MG63 (cell line): ENCODE data around the gene EDAR. TPM values are rescaled to one million over a fixed set of nuclear protein-coding genes. Genes with fewer than 3 reads are reported as not detected.

Experiments used
- DNase-seq: peaks from one replicate; pipeline ENCODE4 v3.0.0-alpha.2; 2020
- H3K27me3 ChIP-seq: fragments of 250-450 bp; sonication (Bioruptor Pico); 2 replicates; pipeline ENCODE4 v1.5.1; 2020; ENCODE audit warnings: mild to moderate bottlenecking, moderate library complexity
- H3K36me3 ChIP-seq: fragments of 250-450 bp; sonication (Bioruptor Pico); 2 replicates; pipeline ENCODE4 v1.5.1; 2020; ENCODE audit warnings: mild to moderate bottlenecking, moderate library complexity
- H3K4me3 ChIP-seq: fragments of 250-450 bp; sonication (Bioruptor Pico); 2 replicates; pipeline ENCODE4 v1.5.1; 2020; ENCODE audit warnings: mild to moderate bottlenecking, moderate library complexity
- H3K9me3 ChIP-seq: fragments of 250-450 bp; sonication (Bioruptor Pico); 2 replicates; pipeline ENCODE4 v1.5.1; 2020; ENCODE audit warnings: mild to moderate bottlenecking, moderate library complexity
- total RNA-seq: library from RNA; depleted of rRNA; stranded (reverse); fragments of >200 nt; shearing (Covaris generic); gene quantifications from 2 replicates; pipeline ENCODE4 v1.2.3, GENCODE V29; 2014; ENCODE audit warnings: low replicate concordance

The EDAR gene
- total RNA-seq, 1 experiment from 2014 or later = not detected

GRCh38 chr2:109014476-109014875 lies 25.5 kb upstream of the EDAR start:
- Histone ChIP-seq H3K9me3 (no peaks in the 10 kb centered on the region), H3K27me3 (peaks cover 5% of the 10 kb centered on the region; the same call in 1 of the 2 replicates), H3K36me3 (no peaks in the 10 kb centered on the region), H3K4me3 (no peak overlapping the region)
- no peak for DNase-seq

GRCh38 chr2:109013051-109013450 lies 24.0 kb upstream of the EDAR start:
- Histone ChIP-seq H3K4me3 (no peak overlapping the region), H3K9me3 (no peaks in the 10 kb centered on the region), H3K36me3 (no peaks in the 10 kb centered on the region), H3K27me3 (0 out of 2 replicates have a peak, but pooled peaks cover 2% of the 10 kb centered on the region)
- DNase-seq = no peak

- Histone ChIP-seq H3K27me3 (0 out of 2 replicates have a peak, but pooled peaks cover 2% of the 10 kb centered on the region), H3K9me3 (no peaks in the 10 kb centered on the region), H3K36me3 (no peaks in the 10 kb centered on the region), H3K4me3 (no peak overlapping the region)
- no peak for DNase-seq
These were observed 21.0 kb upstream of the EDAR start for GRCh38 chr2:109009920-109010610.

- DNase-seq = no peak
These were observed 18.0 kb upstream of the EDAR start for GRCh38 chr2:109006971-109007370.

GRCh38 chr2:109005686-109006204 lies 16.7 kb upstream of the EDAR start:
- Histone ChIP-seq H3K9me3 (no peaks in the 10 kb centered on the region), H3K36me3 (no peaks in the 10 kb centered on the region), H3K4me3 (no peak overlapping the region), H3K27me3 (0 out of 2 replicates have a peak, but pooled peaks cover 2% of the 10 kb centered on the region)
- no peak for DNase-seq

More at GRCh38 chr2:109006971-109007370, 18.0 kb upstream of the EDAR start:
- Histone ChIP-seq H3K9me3 (no peaks in the 10 kb centered on the region), H3K36me3 (no peaks in the 10 kb centered on the region), H3K27me3 (0 out of 2 replicates have a peak, but pooled peaks cover 2% of the 10 kb centered on the region), H3K4me3 (no peak overlapping the region)

GRCh38 chr2:109001201-109001600 lies 12.2 kb upstream of the EDAR start:
- no peaks in the 10 kb centered on the region for H3K36me3 ChIP-seq
- no peak for DNase-seq
- no peaks in the 10 kb centered on the region for H3K9me3 ChIP-seq
- H3K27me3 ChIP-seq = no peaks in the 10 kb centered on the region
- no peak overlapping the region for H3K4me3 ChIP-seq

- no peaks in the 10 kb centered on the region for H3K27me3 ChIP-seq
- H3K36me3 ChIP-seq = no peaks in the 10 kb centered on the region
- H3K4me3 ChIP-seq = no peak overlapping the region
- no peak for DNase-seq
- H3K9me3 ChIP-seq = no peaks in the 10 kb centered on the region
These were observed 11.7 kb upstream of the EDAR start for GRCh38 chr2:109000738-109001137.

- Histone ChIP-seq H3K36me3 (no peaks in the 10 kb centered on the region), H3K4me3 (no peak overlapping the region), H3K9me3 (no peaks in the 10 kb centered on the region), H3K27me3 (no peaks in the 10 kb centered on the region)
- DNase-seq = no peak
These were observed 9.9 kb upstream of the EDAR start for GRCh38 chr2:108998911-108999310.

GRCh38 chr2:108994178-108994577 lies 5.2 kb upstream of the EDAR start:
- Histone ChIP-seq H3K9me3 (no peaks in the 10 kb centered on the region), H3K36me3 (no peaks in the 10 kb centered on the region), H3K27me3 (0 out of 2 replicates have a peak, but pooled peaks cover 4% of the 10 kb centered on the region), H3K4me3 (no peak overlapping the region)
- no peak for DNase-seq

GRCh38 chr2:108993095-108993937 lies 4.3 kb upstream of the EDAR start:
- H3K27me3 ChIP-seq = peaks cover 6% of the 10 kb centered on the region; the same call in 1 of the 2 replicates

GRCh38 chr2:108988076-108988795 lies 784 bp downstream of the EDAR start:
- Histone ChIP-seq H3K9me3 (no peaks in the 10 kb centered on the region), H3K4me3 (no peak overlapping the region), H3K36me3 (no peaks in the 10 kb centered on the region), H3K27me3 (peaks cover 6% of the 10 kb centered on the region; the same call in 1 of the 2 replicates)
- no peak for DNase-seq

More at GRCh38 chr2:108993095-108993937, 4.3 kb upstream of the EDAR start:
- no peak overlapping the region for H3K4me3 ChIP-seq
- no peaks in the 10 kb centered on the region for H3K9me3 ChIP-seq
- no peaks in the 10 kb centered on the region for H3K36me3 ChIP-seq
- DNase-seq = no peak

- H3K9me3 ChIP-seq = no peaks in the 10 kb centered on the region
- no peaks in the 10 kb centered on the region for H3K36me3 ChIP-seq
- peaks cover 15% of the 10 kb centered on the region for H3K27me3 ChIP-seq
These were observed 2.0 kb downstream of the EDAR start for GRCh38 chr2:108986916-108987510.

GRCh38 chr2:108983610-108984009 lies 5.4 kb downstream of the EDAR start:
- H3K9me3 ChIP-seq = no peaks in the 10 kb centered on the region
- DNase-seq = no peak
- peaks cover 12% of the 10 kb centered on the region for H3K27me3 ChIP-seq

More at GRCh38 chr2:108986916-108987510, 2.0 kb downstream of the EDAR start:
- no peak for DNase-seq
- no peak overlapping the region for H3K4me3 ChIP-seq

GRCh38 chr2:108983061-108983460 lies 6.0 kb downstream of the EDAR start:
- H3K36me3 ChIP-seq = no peaks in the 10 kb centered on the region
- no peaks in the 10 kb centered on the region for H3K9me3 ChIP-seq
- no peak overlapping the region for H3K4me3 ChIP-seq
- peaks cover 10% of the 10 kb centered on the region for H3K27me3 ChIP-seq
- no peak for DNase-seq

More at GRCh38 chr2:108983610-108984009, 5.4 kb downstream of the EDAR start:
- Histone ChIP-seq H3K36me3 (no peaks in the 10 kb centered on the region), H3K4me3 (no peak overlapping the region)

GRCh38 chr2:108982259-108982679 lies 6.8 kb downstream of the EDAR start:
- H3K27me3 ChIP-seq = peaks cover 10% of the 10 kb centered on the region

GRCh38 chr2:108981846-108982245 lies 7.2 kb downstream of the EDAR start:
- no peaks in the 10 kb centered on the region for H3K36me3 ChIP-seq
- no peak for DNase-seq
- no peaks in the 10 kb centered on the region for H3K9me3 ChIP-seq
- peaks cover 10% of the 10 kb centered on the region for H3K27me3 ChIP-seq
- no peak overlapping the region for H3K4me3 ChIP-seq

More at GRCh38 chr2:108982259-108982679, 6.8 kb downstream of the EDAR start:
- Histone ChIP-seq H3K9me3 (no peaks in the 10 kb centered on the region), H3K4me3 (no peak overlapping the region), H3K36me3 (no peaks in the 10 kb centered on the region)
- DNase-seq = no peak
